ENCODE data around the gene TMEM247. TPM values are rescaled to one million over a fixed set of nuclear protein-coding genes. Genes with fewer than 3 reads are reported as not detected.

The TMEM247 gene
- total RNA-seq = not detected in 2 replicates

DNA sequence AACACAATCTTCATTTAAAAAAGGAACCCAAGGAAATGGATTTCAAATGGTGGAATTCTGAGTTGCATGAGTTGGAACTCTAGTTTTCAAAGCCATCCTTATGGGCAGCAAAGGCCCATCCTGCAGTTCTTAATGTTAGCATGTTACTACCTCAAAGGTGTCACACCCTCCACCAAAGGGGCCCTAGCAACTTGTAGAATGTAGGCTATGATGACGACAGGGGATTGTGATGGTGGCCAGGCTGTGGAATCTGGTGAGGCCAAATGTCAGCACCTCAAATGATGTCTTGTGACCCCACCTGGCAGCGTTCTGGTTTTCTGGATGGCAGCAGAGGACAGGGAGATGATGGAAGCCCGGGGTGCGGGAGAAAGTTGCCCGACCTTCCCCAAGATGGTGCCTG lies at the start of gene TMEM247:
TSS of gene TMEM247 (plus strand) at position 301 of the 400 bp plus-strand sequence.

Other genes starting within 250 kb of the TMEM247 start
- 71.1 and 89.7 TPM in 2 replicates for gene EPAS1, start 182.2 kb upstream of the TMEM247 start, total RNA-seq
- 64.6 and 81.2 TPM in 2 replicates for gene RHOQ, start 62.9 kb downstream of the TMEM247 start, total RNA-seq
- gene ATP6V1E2, start 63.0 kb downstream of the TMEM247 start, total RNA-seq = 4.8 and 9.2 TPM in 2 replicates
- 22.0 and 27.7 TPM in 2 replicates for gene PIGF, start 137.5 kb downstream of the TMEM247 start, total RNA-seq
- gene CRIPT, start 137.7 kb downstream of the TMEM247 start, total RNA-seq = 13.5 and 15.1 TPM in 2 replicates
- 57.9 and 80.1 TPM in 2 replicates for gene SOCS5, start 219.7 kb downstream of the TMEM247 start, total RNA-seq

All from myometrial cell (primary cell).